Measurements from ENCODE around the gene UQCRH. TPM values are rescaled to one million over a fixed set of nuclear protein-coding genes. Genes with fewer than 3 reads are reported as not detected.
"Not testable (repeated sequence)": the region's sequence is repeated elsewhere in the genome, so short reads cannot be mapped to it uniquely, and the experiment has no call there.

The UQCRH gene
- total RNA-seq, 1 donor from 2014 or later: 145 TPM

DNA sequence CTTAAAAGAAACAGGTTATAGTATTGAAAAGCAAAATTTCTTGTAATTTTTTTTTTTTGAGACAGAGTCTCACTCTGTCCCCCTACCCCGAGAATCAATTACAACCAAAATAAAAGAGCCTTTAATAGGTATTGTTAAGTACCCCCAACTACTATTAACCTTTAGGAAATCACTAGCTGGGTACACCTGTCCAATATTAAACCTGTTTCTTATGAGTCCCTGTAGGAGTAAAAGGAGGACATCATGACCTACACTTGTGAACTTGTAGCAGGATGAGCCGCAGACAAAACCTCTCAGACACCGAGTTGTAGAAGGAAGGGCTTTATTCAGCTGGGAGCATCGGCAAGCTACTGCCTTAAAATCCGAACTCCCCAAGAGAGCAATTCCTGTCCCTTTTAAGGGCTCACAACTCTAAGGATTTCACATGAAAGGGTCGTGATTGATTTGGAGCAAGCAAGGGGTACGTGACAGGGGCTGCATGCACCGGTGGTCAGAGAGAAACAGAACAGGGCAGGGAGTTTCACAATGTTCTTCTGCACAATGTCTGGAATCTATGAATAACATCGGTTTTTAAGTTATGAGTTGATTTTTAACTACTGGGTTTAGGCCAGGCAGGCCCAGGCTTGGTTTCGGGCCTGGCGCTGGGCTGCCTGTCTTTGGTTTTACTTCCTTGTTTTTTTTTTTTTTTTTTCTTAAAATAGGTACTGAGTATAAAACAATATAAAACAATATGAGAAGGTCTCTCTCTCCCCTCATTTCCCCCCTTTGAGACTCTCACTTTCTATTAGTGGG is 22.0 kb downstream of the UQCRH start:
- H3K4me3 ChIP-seq; DNase-seq; H3K9me3 ChIP-seq; intact Hi-C loops (cut with DNase I); ATAC-seq; H3K27ac ChIP-seq; H3K36me3 ChIP-seq; H3K27me3 ChIP-seq; H3K4me1 ChIP-seq: not testable (repeated sequence)

DNA sequence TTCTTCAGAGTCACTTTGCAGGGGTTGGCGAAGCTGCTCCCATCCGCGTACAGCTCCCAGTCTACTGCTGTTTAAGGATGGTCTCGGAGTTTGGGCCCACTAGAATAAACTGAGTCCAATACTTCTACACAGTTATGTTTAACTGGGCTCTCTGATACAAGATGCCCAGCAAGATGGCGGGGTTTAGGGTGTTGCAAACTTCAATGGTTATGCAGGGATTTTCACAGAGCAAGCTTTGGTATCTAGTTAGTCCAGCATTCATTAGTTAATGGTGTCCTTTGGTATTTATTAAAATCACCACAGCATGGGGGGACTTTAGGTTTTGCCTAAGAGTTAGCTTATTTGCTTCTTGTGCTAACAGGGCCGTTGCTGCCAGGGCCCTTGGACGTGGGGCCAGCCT is 24.7 kb downstream of the UQCRH start:
- H3K36me3 ChIP-seq; ATAC-seq; H3K27me3 ChIP-seq; H3K4me3 ChIP-seq; H3K4me1 ChIP-seq; DNase-seq; intact Hi-C loops (cut with DNase I); H3K9me3 ChIP-seq; H3K27ac ChIP-seq: not testable (repeated sequence)

DNA sequence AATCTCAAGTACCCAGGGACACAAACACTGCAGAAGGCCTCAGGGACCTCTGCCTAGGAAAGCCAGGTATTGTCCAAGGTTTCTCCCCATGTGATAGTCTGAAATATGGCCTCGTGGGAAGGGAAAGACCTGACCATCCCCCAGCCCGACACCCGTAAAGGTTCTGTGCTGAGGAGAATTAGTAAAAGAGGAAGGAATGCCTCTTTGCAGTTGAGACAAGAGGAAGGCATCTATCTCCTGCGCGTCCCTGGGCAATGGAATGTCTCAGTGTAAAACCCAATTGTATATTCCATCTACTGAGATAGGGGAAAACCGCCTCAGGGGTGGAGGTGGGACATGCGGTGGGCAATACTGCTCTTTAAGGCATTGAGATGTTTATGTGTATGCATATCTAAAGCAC is 26.3 kb downstream of the UQCRH start:
- DNase-seq; H3K27me3 ChIP-seq; H3K36me3 ChIP-seq; intact Hi-C loops (cut with DNase I); H3K4me3 ChIP-seq; H3K27ac ChIP-seq; H3K9me3 ChIP-seq; ATAC-seq; H3K4me1 ChIP-seq: not testable (repeated sequence)

DNA sequence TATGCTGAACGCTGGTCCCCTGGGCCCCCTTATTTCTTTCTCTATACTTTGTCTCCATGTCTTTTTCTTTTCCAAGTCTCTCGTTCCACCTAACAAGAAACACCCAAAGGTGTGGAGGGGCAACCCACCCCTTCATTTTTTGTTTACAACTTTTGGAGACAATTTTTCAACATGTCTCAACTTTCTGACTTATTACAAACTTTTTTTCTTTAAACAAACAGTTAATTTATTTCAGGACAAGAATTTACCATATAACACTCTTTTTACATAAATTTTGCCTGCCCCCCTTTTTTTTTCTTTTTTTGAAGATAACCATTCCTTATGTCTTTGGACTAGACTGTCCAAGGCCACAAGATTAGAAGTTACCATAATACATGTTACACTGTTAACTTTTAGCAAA is 26.9 kb downstream of the UQCRH start:
- H3K4me3 ChIP-seq; H3K27me3 ChIP-seq; H3K4me1 ChIP-seq; ATAC-seq; intact Hi-C loops (cut with DNase I); DNase-seq; H3K27ac ChIP-seq; H3K36me3 ChIP-seq; H3K9me3 ChIP-seq: not testable (repeated sequence)

DNA sequence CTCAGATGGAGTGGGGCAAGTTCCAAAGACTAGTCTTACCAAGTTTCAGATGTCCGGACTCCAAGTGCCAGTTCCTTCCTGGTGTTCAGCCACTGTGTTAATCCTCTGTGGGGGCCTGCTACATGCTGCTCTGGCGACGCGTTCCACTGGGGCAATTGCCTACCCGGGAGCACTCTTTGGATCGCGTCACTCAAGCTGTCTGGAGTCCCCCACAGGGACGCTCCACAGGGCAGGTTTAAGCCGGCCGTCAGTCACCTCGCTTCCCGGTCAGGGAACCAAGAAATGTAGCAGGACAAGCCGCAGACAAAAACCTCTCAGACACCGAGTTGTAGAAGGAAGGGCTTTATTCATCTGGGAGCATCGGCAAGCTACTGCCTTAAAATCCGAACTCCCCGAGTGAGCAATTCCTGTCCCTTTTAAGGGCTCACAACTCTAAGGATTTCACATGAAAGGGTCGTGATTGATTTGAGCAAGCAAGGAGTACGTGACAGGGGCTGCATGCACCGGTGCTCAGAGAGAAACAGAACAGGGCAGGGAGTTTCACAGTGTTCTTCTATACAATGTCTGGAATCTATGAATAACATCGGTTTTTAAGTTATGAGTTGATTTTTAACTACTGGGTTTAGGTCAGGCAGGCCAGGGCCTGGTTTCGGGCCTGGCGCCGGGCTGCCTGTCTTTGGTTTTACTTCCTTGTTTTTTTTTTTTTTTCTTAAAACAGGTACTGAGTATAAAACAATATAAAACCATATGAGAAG is 28.5 kb downstream of the UQCRH start:
- intact Hi-C loops (cut with DNase I); H3K27ac ChIP-seq: not testable (repeated sequence)
- peak; percentile 46 for DNase-seq

DNA sequence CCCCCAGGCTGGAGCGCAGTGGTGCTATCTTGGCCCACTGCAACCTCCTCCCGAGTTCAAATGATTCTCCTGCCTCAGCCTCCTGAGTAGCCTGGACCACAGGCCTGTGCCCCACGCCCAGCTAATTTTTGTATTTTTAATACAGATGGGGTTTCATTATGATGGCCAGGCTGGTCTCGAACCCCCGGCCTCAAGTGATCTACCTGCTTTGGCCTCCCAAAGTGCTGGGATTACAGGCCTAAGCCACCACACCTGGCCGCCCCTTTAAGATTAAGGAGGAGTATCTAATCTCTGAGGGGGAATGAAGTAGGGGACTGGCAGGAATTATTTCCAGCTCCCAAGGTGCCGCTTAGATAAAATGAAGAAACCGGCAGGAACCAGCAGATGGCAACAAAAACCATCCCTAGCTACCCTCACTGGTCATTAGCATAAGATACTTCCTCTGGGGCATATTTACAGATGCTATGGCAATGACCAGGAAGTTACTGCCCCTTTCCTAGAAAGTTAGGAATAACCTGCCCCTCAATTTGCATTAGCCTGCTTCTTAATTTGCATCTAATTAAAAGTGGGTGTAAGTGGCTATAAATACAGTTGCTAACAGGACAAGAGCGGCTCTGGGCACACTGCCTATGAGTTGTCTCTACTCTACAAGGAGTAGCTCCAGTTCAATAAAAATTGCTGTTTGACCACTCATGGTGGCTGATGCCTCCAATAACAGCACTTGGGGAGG is 30.0 kb downstream of the UQCRH start:
- ATAC-seq: peak; percentile 85
- peak; percentile 19 for DNase-seq
- H3K4me1 ChIP-seq: no peaks in the 10 kb centered on the region

More for the DNA sequence above, 28.5 kb downstream of the UQCRH start:
- H3K36me3 ChIP-seq, H3K27me3 ChIP-seq, H3K4me3 ChIP-seq, H3K9me3 ChIP-seq, ATAC-seq, H3K4me1 ChIP-seq: not testable (repeated sequence)

DNA sequence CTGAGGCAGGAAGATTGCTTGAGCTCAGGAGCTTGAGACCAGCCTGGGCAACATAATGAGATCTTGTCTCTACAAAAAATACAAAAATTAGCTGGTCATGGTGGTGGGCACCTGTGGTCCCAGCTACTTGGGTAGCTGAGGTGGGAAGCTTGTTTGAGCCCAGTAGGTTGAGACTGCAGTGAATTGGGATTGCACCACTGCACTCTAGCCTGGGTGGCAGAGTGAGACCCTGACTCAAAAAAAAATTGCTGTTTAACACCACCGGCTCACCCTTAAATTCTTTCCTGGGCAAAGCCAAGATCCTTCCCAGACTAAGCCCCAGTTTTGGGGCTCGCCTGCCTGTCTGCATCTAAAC is 30.5 kb downstream of the UQCRH start:
- no peak overlapping the region for H3K27ac ChIP-seq
- DNase-seq (no peak), ATAC-seq (no peak)
- no peak overlapping the region for H3K4me3 ChIP-seq
- H3K27me3 ChIP-seq: no peaks in the 10 kb centered on the region
- no peaks in the 10 kb centered on the region for H3K4me1 ChIP-seq
- TF ChIP-seq, protein P1, sequence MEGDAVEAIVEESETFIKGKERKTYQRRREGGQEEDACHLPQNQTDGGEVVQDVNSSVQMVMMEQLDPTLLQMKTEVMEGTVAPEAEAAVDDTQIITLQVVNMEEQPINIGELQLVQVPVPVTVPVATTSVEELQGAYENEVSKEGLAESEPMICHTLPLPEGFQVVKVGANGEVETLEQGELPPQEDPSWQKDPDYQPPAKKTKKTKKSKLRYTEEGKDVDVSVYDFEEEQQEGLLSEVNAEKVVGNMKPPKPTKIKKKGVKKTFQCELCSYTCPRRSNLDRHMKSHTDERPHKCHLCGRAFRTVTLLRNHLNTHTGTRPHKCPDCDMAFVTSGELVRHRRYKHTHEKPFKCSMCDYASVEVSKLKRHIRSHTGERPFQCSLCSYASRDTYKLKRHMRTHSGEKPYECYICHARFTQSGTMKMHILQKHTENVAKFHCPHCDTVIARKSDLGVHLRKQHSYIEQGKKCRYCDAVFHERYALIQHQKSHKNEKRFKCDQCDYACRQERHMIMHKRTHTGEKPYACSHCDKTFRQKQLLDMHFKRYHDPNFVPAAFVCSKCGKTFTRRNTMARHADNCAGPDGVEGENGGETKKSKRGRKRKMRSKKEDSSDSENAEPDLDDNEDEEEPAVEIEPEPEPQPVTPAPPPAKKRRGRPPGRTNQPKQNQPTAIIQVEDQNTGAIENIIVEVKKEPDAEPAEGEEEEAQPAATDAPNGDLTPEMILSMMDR (IDR thresholded peaks at IDR 0.05): no peak
- H3K9me3 ChIP-seq: no peaks in the 10 kb centered on the region
- intact Hi-C loops (cut with DNase I): no loop called here
- H3K36me3 ChIP-seq: no peaks in the 10 kb centered on the region

More for the DNA sequence above, 30.0 kb downstream of the UQCRH start:
- H3K27ac ChIP-seq: no peak overlapping the region
- TF ChIP-seq, protein P1 (IDR thresholded peaks at IDR 0.05): peak; percentile 21
- intact Hi-C loops (cut with DNase I): no loop called here
- no peaks in the 10 kb centered on the region for H3K27me3 ChIP-seq
- H3K4me3 ChIP-seq: no peak overlapping the region
- no peaks in the 10 kb centered on the region for H3K36me3 ChIP-seq
- H3K9me3 ChIP-seq: no peaks in the 10 kb centered on the region

DNA sequence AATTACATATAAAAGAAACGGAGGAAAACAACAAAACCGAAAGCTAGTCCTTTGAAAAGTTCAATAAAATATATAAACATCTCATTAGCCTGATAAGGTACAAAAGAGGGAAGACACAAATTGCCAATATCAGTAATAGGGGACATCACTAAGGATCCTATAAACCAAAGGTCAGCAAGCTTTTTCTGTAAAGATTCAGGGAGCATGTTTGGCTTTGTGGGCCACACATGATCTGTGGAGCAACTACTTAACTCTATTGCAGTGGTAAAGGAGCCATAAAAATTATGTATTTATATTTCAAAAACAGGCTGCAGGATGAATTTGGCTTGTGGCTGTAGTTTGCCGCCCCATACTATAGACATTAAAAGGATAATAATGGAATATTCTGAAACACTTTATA is 31.6 kb downstream of the UQCRH start:
- ATAC-seq: no peak
- TF ChIP-seq, protein P1 (IDR thresholded peaks at IDR 0.05): no peak
- no peak overlapping the region for H3K27ac ChIP-seq
- H3K4me3 ChIP-seq: no peak overlapping the region
- DNase-seq: no peak
- no peaks in the 10 kb centered on the region for H3K9me3 ChIP-seq
- H3K27me3 ChIP-seq: no peaks in the 10 kb centered on the region
- no peaks in the 10 kb centered on the region for H3K36me3 ChIP-seq
- intact Hi-C loops (cut with DNase I): no loop called here
- H3K4me1 ChIP-seq: peaks cover 5% of the 10 kb centered on the region

DNA sequence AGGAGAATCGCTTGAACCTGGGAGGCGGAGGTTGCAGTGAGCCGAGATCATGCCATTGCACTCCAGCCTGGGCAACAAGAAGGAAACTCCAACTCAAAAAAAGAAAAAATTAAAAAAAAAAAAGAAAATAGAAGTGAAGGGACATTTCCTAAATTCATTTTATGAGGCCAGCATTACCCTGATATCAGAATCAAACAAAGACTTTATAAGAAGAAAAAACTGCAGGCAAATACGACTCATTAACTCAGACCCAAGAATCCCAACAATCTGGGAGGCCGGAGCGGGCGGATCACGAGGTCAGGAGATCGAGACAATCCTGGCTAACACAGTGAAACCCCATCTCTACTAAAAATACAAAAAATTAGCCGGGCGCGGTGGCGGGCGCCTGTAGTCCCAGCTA is 33.9 kb downstream of the UQCRH start:
- H3K36me3 ChIP-seq; H3K9me3 ChIP-seq; H3K4me3 ChIP-seq; H3K27me3 ChIP-seq; ATAC-seq; H3K27ac ChIP-seq; DNase-seq; intact Hi-C loops (cut with DNase I): not testable (repeated sequence)
- H3K4me1 ChIP-seq: peaks cover 13% of the 10 kb centered on the region

Data from upper lobe of right lung (tissue), 1 donor.